NCI-H510A treated with DMSO at 0.1 percent for 48 hours (cell line): ENCODE data around the gene ARHGAP20.
"Not testable (repeated sequence)": the region's sequence is repeated elsewhere in the genome, so short reads cannot be mapped to it uniquely, and the experiment has no call there.

Source experiments
- DNase-seq: peaks from one replicate; lab custom pipeline; 2025; lab: John Stamatoyannopoulos, UW

The ARHGAP20 gene

DNA sequence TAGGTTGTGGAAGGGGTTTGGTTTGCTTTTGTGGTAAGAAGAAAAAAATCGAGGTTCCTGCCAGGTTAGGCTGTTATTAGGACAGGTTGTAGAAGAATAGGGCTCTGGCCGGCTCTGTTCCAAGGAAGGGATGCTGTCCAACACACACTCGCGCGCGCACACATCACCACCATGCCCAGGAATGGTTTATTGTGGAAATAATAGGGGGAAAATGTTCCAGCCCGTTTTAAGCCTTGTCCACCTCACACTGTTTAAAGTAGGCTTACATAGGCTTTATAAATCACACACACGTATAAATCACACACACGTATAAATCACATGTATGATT lies 1.2 kb upstream of the ARHGAP20 start:
- DNase-seq: no peak

DNA sequence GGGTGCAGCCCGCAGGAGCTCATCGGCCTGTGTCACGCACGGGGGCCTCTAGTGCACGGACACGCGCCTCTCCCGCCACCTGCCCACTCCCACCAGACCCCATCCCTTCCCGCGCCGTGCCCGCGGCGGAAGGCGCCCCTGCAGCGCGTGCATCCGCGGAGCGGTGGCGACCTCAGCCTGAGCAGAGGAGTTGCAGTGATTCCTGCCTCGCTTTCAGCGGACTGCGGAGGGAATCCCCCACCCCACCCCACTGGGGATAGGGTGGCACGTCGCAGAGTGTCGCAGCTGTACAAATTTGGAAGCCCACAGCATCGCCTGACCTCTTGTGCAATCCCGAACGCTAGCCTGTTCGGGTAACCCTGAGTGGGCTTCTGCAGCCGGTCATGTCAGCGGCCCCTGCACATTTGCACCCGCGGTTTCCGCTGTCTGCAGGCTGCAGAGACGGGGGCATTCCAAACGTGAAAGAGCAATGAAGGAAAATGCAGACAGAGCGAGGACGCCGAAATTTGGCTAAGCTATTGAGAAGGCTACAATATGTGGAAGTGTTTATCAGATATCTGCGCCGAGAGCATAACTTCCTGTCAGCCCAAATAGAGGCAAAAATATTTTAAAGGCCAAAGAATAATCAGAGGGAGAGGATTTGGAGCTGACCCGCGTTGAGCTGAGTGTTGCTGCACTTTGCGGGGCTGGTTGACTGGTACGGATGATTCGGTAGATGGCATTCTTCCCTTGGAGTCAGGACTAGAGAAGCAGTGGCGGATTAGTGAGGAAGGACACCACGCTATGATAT lies 617 bp upstream of the ARHGAP20 start:
- peak; percentile 39 for DNase-seq

DNA sequence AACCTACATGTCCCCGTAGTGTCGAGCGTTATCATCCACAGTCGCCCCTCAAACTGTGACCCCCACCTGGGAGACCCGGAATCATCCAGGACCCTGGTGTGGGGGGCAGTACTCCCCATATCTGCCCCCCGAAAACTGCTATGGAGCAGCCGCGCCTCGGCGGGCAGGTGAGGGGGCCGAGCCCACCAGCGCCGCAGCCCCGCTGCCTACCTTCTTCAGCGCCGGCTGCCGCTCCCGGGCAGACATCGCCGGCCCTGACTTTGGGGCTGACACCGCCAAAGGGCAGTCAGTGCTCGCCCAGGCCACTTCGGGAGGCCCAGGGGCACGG lies 825 bp downstream of the ARHGAP20 start:
- DNase-seq: no peak

DNA sequence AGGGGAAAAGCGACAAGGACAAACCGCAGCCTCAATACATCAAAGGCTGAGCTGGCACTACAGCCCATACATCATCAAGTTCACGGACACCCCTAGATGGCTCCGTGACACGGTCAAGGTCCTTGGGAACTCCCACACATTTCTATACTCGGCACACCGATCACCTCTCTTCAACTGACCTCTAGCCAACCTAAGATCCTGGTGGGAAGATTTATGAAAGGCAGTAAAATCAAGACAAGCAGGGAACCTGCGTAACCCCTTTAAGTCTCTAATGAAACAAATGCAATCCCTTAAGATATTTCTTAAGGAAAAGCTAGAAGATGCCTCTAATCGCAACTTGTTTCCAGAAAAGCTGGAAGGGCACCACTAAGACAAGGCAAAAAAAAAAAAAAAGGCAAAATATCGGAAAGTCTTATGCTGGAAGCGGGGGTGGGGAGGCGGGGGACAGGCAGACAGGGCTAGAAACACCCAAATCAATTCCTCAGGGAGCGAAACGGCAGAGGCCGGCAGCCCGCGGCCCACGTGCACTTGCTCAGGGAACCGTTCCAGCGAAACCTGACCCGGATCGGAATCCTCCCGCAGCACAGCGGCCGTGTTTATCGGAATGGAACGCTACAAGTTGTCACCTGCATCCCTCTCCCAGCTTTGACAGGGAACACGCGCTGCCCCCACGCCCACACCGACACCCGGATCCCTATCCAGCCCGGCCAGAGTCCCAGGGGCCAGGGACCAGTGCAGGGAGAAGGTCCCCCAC lies 1.4 kb downstream of the ARHGAP20 start:
- peak; percentile 9 for DNase-seq

DNA sequence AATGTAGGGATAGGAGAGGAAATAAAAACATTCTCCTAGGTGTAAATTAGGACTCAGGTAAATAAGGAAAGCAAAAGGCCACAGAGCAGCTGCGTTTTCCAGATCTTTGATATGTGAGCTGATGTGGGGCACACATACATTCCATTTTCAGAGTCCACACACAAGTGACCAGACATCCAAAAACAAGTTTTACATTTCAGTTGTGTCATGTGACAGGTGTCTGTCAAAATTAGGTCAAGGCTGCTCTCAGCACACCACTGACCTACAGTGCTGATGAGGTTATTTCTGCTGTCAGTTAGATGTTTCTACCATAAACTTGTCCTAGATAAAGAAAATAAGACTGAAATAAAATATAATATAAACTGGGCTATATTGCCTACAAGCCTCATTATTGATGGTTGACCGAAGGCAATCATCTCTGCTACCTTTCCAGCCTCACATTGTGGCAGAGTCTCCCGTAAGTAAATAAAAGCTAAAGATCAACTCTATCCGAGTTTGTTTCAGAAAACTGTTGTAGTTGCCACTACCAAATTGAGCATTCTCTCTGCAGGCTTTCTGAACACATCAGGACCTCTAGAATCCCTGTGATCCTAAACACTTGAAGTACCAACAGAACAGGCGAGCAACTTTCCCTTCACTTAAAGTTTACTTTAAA lies 7.9 kb downstream of the ARHGAP20 start:
- no peak for DNase-seq

DNA sequence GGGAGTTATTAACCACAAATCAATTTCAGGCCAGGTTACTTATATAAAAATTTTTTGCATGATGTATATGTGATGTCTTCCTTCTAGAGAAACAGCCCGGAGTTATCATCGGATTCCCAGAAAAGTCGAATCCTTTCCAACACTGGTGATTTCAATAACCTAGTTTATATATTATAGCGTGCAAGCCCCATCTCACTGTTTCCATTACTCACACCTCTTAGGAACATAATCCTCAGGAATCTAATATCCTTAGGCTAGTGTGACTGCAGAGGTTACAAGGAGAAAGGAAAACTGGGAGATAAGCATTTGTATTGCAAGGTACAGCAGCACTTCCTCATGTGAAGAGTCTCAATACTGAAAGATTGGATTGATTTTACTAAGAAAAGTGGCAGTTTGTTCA lies 20.3 kb downstream of the ARHGAP20 start:
- no peak for DNase-seq

DNA sequence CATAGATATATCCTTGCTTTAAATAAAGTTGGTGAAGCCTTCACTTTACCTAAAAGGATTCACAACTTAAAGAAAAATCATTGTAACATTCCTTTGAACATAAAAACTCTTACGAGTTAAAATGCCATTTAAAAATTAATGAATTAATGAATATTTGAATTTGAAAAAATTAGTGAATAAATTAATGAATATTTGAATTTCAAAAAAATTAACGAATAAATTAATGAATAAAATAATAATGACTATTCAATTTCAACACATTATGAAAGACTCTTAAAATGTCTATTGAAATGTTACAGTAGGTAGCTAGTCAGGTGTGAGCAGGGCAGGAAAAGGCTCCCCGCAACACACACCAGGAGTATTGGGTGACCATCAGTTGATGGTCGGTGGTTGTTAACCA lies 22.9 kb downstream of the ARHGAP20 start:
- DNase-seq: no peak

DNA sequence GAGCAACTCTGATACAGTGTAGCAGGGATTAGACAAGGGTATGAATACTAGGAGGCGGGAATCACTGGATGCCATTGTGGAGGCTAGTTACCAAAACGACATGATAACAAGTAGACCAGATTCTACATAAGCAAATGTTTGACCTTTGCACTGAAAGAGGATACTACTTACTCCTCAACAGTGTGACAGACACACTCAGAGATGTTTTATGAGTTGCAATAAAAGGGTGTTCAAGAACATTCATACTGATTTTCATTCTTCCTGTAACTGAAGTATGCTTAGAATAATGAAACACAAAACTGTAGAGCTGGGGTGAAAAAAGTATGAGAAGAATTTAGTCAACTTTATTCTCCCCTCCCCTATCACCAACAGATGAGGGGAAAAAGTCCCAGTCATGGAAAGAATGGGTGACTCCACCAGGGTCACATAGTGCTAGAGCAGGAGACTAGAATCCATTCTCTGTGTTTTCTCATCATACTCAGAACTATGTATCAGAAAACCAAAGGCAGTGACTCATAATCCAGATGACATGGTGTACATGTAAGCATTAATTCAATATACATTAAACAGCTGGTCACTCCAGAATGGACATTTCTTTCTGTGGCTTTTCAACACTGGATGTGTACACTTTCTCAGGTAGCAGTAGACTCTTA lies 32.8 kb downstream of the ARHGAP20 start:
- DNase-seq: no peak

DNA sequence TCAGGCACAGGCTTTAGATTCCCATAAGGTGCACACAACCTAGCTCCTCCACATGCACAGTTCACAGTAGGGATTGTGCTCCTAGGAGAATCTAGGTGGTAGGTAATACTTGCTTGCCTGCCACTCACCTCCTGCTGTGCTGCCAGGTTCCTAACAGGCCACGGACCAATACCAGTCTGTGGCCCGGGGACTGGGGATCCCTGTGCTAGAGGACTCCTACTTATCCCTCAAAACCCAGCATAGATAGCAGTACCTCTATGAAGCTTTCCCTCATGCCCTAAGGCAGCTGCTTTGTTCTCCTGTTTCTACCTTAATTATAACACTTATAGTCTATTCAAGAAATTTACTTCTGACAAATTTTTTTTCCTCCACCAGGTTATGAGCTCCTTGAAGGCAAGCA lies 36.7 kb downstream of the ARHGAP20 start:
- DNase-seq: no peak

DNA sequence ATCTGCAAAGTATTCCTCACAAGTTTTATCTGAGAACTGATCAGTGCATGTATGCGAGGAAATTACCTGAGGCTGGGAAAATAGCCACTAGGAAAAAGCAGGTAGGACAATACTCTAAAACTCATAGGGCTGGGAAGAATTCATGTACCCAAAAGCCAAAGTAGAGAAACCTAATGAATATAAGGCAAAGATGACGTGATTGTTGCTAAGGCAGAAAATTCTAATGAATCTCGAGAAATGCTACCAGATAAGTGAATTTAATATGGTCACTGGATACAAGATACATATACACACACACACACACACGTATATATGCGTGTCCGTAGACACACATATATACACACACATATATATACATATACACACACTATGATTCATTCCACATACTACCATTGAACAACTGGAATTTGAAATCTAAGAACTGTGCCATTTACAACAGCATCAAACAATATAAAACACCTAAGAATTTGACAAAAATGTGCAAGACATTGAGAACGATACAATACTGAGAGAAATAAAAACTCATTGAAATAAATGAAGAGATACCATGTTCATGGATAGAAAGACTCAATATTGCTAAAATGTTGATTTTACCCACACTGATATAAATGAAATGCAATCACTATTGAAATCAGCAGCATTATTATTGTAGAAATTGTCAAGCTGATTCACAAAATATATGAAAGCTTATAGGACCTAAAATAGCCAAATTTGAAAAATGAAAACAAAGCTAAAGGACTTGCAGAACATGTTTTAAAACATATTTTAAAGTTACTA lies 46.4 kb downstream of the ARHGAP20 start:
- DNase-seq: no peak

DNA sequence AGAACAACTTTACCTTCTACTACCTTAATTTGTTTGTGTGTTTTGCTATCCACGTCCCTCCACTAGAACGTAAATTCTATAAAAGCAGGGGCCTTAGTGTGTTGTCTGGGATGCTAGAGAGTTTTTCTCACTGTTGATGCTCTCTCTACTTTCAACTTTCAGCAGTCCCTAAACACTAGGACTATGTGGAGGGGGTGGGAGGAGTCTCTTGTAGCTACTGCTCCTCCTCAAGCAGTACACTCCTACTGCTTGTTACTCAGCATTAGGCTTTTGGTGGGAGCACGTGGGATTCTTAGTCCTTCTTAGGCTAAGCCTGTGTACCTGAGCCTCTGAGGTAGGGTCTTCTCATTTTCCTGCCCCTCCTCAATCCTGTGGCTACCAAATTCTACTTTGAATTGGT lies 56.3 kb downstream of the ARHGAP20 start:
- DNase-seq: no peak

DNA sequence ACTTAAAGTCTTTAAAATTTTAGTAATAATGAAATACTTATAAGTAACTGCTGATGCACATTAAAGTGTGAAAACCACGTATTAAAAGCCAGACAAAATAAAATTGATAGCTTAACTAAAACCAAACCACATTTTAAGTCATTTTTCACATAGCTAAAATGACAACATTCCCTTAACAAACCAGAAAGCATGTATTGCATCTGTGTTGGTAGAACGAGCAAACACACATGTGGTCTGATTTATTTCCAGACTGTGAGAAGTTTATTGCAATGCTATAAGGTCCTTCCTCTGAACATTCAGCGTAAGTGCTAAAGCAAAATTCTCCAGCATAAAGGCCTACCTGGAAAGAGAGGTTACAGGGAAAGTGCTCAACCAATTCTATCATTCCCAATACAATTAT lies 57.8 kb downstream of the ARHGAP20 start:
- DNase-seq: no peak

DNA sequence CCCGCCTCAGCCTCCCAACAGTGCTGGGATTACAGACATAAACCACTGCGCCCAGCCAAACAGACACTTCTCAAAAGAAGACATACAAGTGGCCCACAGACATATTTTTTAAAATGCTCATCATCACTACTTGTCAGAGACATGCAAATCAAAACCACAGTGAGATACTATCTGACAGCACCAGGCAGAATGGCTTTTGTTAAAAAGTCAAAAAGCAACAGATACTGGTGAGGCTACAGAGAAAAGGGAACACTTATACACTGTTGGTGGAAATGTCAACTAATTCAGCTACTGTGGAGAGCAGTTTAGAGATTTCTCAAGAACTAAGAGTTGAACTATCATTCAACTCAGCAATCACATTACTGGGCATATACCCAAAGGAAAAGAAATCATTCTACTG lies 67.0 kb downstream of the ARHGAP20 start:
- no peak for DNase-seq

DNA sequence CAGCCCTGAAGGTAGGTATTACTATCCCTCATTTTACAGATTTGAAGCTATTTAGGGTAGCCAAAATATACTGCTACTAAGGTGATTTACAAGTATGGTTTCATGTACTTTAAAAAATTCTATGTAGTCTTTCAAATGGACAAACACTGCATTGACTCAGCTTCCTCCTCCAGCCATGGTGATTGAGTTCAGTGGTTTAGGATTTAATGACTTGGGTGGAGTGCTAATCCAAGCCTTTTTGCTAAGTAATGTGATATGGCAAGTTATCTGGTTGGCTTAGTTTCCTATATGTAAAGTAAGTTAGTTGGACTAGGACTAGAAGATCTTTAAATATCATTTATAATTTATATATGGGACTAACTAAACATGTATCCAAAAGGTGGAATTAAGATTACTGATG lies 77.9 kb downstream of the ARHGAP20 start:
- DNase-seq: no peak

DNA sequence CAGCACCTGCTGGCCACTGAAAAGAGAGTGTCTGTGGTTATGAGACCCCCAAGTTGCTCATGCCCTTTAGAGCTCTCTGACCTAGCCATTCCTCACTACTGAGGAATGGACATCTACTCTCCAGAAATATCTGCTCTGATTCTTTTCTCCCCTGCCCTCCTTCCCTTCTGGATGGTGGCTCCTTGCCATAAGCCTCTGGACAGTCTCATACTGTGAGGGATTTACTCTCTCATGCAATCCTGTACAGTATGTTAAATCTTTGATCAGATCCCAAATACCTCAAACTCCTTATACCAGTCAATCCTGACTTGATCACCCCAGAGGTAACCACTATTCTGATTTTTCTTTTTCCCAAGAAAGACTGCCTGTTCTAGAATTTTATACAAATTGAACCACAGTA lies 80.7 kb downstream of the ARHGAP20 start:
- no peak for DNase-seq

DNA sequence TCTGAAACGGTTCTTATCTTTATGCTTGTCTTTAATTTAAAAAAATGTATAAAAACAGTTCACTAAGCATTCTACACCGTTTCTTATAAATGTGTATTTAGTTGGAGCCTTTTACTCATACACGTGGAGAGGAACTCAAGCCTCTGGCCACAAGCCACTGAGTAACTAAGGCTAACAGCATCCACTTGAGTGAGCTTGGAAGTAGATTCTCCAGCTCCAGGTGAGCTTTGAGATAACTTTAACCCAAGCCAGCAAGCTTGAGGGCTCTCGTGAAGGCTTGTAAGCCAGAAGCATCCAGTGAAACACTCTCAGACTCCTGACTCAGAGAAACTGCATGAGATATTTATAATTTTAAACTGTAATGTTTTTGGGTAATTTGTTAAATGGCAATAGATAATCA lies 82.6 kb downstream of the ARHGAP20 start:
- DNase-seq: no peak

DNA sequence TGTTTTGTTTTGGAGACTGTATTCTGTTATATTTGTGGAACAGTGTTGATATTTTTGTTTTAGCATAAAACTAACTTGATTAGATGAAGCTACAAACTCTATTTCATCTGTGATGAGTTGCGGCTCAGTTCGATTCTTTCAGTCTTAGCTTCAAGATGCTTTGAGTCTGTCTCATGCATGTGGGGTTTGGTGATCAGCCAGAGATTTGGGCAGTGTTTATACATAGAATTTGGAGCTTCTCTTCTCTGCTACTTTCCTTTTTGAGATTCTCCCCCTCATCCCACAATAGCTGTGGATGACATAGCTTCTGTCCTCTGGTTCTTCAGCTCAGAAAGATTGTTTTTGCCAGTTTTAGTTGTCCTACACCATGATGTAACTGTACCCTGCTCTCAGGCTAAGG lies 90.4 kb downstream of the ARHGAP20 start:
- DNase-seq: no peak

DNA sequence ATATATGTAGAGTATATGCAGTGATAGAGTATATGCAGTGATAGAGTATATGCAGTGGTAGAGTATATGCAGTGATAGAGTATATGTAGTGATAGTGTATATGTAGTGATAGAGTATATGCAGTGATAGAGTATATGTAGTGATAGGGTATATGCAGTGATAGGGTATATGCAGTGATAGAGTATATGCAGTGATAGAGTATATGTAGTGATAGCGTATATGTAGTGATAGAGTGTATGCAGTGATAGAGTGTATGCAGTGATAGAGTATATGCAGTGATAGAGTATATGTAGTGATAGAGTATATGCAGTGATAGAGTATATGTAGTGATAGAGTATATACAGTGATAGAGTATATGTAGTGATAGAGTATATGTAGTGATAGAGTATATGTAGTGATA lies 92.9 kb downstream of the ARHGAP20 start:
- not testable (repeated sequence) for DNase-seq

DNA sequence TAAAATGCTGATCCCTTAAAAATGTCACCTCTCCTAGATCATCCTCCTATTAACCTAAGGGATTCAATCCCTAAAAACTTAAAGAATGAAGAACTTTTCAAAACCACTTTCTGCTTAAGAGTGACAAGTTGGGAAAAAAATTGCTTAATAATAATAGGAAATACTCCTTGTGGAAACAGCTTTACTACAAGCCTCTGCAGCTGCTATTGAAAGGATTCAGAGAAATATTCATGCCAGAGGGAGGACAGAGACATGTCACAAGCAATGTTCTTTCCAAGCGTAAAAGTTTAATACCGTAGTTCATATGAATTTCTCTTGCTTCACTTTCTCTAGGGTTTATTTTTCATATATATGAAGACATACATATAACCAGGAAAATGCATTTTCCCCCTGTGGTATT lies 98.2 kb downstream of the ARHGAP20 start:
- DNase-seq: no peak

DNA sequence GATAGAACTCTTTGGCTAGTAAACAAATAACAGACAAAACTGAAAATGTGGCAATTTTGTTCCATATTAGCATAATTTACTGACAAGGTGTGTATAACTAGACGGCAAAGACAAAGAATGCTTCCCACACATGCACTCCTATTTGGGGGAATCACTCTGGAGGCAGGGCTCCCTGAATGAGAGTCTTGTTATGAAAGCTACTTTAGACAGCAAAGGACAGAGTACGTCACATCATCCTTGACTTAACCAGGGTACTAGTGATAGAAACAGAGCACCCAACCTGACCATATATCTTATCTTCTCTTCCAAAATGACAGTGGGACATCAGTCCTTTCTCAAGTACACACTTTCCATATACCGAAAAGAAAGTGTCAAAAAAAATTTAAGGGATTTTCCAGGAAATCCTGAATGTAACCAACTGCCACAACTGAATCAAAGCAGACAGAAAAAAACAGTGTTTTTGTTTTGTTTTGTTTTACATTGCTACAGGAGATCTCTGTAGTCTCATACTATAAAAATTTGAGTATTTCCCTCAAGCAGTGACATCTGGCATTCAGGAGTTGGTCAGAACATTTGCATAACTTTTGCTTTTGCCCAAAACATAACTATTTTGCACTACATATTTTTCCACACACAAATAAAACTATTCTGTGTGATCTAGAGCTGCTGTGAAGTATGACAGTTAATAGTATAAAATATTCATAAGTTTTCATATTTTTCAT lies 98.9 kb downstream of the ARHGAP20 start:
- no peak for DNase-seq

DNA sequence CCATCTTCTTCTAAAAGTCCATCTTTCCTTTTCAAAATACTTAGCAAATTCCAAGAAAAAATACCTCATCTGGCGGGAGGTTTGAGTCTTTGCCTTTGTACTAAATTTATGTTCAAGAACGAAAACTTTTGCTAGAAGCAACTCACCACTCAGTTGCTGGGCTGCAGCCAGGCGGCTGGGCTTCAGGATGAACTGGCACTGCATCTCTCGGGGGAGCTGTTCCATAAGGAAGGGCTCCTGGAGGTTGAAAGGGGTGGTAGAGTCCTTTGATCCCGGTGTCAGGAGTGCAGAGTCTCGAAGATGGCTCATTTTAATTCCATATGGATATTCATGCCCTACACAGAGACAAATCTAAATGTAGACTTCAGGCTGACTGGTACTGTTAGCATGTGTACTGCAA lies 105.8 kb downstream of the ARHGAP20 start:
- no peak for DNase-seq
